ENCODE data around the gene SPATA13. TPM values are rescaled to one million over a fixed set of nuclear protein-coding genes. Genes with fewer than 3 reads are reported as not detected.

The SPATA13 gene
- total and polyA plus RNA-seq, 8 donors: 3.6 to 156 (median 48.6) TPM

DNA sequence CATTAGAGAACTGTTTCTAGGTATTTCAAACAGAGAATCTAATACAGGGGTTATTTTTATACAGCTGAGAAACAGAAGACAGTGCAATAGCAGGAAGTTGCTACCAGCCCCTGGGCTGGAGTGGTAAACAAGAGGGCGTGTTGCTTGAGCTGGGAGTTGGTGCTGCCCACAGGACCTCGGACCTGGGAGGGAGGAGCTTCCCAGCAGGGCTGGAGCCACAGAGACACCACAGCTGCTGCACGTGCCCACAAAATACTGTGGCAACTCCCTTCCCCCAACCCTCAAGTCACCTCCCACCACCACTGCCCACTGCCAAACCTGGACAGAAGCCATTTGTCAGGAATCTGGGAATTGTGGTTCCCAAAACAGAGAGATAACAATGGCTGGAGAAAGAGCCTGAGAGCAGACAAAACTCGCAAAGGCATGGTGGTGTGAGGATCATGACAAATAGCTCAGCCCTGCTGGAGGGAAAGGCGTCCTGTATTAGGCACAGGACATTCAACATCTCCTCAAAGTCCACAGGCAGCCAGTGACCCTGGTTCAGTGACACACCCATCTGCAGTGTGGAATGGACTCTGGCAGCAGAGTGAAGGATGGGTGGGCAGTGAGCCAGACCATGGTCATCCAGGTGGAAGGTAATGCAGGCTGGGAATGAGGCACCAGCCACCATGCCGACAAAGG lies 57.2 kb downstream of the SPATA13 start:
- intact Hi-C loops (cut with DNase I; ENCODE audit: low total_unique reads): no loop called here
- peak; percentile 56 to 66 for DNase-seq
- Histone ChIP-seq H3K27ac (peak overlapping the region in 4 of 5 donors; percentile 10 to 57 (median 44)), H3K27me3 (no peaks in the 10 kb centered on the region), H3K4me3 (no peak overlapping the region), H3K36me3 (peaks cover 0 to 2% (median 2%) of the 10 kb centered on the region in 4 donors), H3K4me1 (peaks cover 35 to 71% (median 53%) of the 10 kb centered on the region in 4 donors), H3K9me3 (no peaks in the 10 kb centered on the region)
- WGBS, 5 donors: 43 to 55% (median 51%) methylated on average over 5 to 6 of the region's 6 CpGs
- TF ChIP-seq POLR2A (IDR thresholded peaks at IDR 0.05) (no peak), POLR2AphosphoS5 (IDR thresholded peaks at IDR 0.05) (no peak), EP300 (IDR thresholded peaks at IDR 0.05) (no peak)
- TF ChIP-seq, protein P1, sequence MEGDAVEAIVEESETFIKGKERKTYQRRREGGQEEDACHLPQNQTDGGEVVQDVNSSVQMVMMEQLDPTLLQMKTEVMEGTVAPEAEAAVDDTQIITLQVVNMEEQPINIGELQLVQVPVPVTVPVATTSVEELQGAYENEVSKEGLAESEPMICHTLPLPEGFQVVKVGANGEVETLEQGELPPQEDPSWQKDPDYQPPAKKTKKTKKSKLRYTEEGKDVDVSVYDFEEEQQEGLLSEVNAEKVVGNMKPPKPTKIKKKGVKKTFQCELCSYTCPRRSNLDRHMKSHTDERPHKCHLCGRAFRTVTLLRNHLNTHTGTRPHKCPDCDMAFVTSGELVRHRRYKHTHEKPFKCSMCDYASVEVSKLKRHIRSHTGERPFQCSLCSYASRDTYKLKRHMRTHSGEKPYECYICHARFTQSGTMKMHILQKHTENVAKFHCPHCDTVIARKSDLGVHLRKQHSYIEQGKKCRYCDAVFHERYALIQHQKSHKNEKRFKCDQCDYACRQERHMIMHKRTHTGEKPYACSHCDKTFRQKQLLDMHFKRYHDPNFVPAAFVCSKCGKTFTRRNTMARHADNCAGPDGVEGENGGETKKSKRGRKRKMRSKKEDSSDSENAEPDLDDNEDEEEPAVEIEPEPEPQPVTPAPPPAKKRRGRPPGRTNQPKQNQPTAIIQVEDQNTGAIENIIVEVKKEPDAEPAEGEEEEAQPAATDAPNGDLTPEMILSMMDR (IDR thresholded peaks at IDR 0.05): no peak

DNA sequence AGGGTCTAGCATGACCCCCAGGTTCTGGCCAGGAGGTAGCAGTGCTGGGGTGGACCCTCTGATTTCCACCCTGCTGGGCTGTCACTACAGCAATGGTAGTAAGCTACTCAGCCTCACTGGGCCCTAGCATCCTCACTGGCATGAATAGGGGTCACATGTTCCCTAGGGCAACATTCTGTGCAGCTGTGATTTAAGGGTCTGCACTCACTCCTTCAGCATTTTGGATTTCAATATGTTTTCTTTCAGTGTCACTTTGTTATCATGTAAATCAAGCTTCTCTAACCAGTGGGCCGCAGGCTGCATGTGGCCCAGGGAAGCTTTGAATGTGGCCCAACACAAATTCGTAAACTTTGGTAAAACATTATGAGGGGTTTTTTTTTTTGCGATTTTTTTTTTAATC lies 57.8 kb downstream of the SPATA13 start:
- H3K27me3 ChIP-seq: no peaks in the 10 kb centered on the region
- H3K4me3 ChIP-seq: no peak overlapping the region
- whole genome bisulfite sequencing, 5 donors: 71 to 87% (median 76%) methylated on average over 3 of the region's 3 CpGs
- H3K36me3 ChIP-seq: peaks cover 3 to 8% (median 8%) of the 10 kb centered on the region in 4 donors
- intact Hi-C loops (cut with DNase I; ENCODE audit: low total_unique reads): no loop called here
- TF ChIP-seq POLR2AphosphoS5 (IDR thresholded peaks at IDR 0.05) (no peak), POLR2A (IDR thresholded peaks at IDR 0.05) (no peak), EP300 (IDR thresholded peaks at IDR 0.05) (no peak)
- TF ChIP-seq, protein P1 (IDR thresholded peaks at IDR 0.05): no peak
- DNase-seq: no peak
- peaks cover 35 to 71% (median 52%) of the 10 kb centered on the region in 4 donors for H3K4me1 ChIP-seq
- no peaks in the 10 kb centered on the region for H3K9me3 ChIP-seq
- H3K27ac ChIP-seq: peak overlapping the region in 3 of 5 donors; percentile 42 to 57 (median 46)

DNA sequence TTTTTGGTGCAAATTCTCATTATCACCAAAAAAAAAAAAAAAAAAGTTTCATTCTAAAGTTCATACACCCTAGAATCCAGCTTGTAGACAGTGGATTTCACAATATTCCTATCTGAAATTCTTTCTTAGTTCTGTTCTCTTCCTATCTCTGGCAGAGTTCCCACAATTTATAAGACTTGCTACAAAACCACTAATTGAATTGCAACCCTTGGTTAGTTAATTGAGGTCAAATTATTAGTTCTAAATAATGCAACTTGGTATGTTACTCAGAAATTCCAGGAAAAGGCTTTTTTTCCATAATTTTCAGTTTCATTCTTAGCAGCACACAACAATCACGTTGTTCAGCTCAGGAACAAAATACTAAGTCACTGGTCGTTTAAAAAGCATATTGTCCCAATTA lies 58.5 kb downstream of the SPATA13 start:
- peak overlapping the region in 2 of 5 donors; percentile 7 to 61 for H3K27ac ChIP-seq
- intact Hi-C loops (cut with DNase I; ENCODE audit: low total_unique reads): no loop called here

GRCh38 chr13:24220086-24220703 lies 59.7 kb downstream of the SPATA13 start:
- Histone ChIP-seq H3K4me1 (peaks cover 35 to 81% (median 57%) of the 10 kb centered on the region in 4 donors), H3K4me3 (no peak overlapping the region), H3K9me3 (no peaks in the 10 kb centered on the region), H3K36me3 (peaks cover 13 to 25% (median 24%) of the 10 kb centered on the region in 4 donors), H3K27me3 (no peaks in the 10 kb centered on the region), H3K27ac (peak overlapping the region in 4 of 5 donors; percentile 41 to 64 (median 62))
- intact Hi-C loops (cut with DNase I; ENCODE audit: low total_unique reads): loop anchor here (5.0 kb wide), 1 partner anchor 198 kb away; no protein-coding TSS in a partner anchor
- TF ChIP-seq POLR2AphosphoS5 (IDR thresholded peaks at IDR 0.05) (peak in 1 of 3 donors; percentile 71), POLR2A (IDR thresholded peaks at IDR 0.05) (no peak)
- TF ChIP-seq, protein P1 (IDR thresholded peaks at IDR 0.05): peak in 5 of 7 experiments; percentile 64 to 91 (median 81)
- peak; percentile 61 to 91 for DNase-seq
- WGBS, 5 donors: 33 to 49% (median 46%) methylated on average over 6 of the region's 6 CpGs

More for the DNA sequence above, 58.5 kb downstream of the SPATA13 start:
- no peak for TF ChIP-seq POLR2AphosphoS5 (IDR thresholded peaks at IDR 0.05)
- Histone ChIP-seq H3K9me3 (no peaks in the 10 kb centered on the region), H3K4me3 (no peak overlapping the region), H3K36me3 (peaks cover 10 to 14% (median 14%) of the 10 kb centered on the region in 4 donors), H3K27me3 (no peaks in the 10 kb centered on the region), H3K4me1 (peaks cover 35 to 75% (median 52%) of the 10 kb centered on the region in 4 donors)
- WGBS, 5 donors: 38 to 63% (median 63%) methylated on average over 2 of the region's 2 CpGs
- DNase-seq: no peak

Data from stomach (tissue), 9 donors.